Keratinocyte (primary cell): Measurements from ENCODE around the gene MSI2. TPM values are rescaled to one million over a fixed set of nuclear protein-coding genes. Genes with fewer than 3 reads are reported as not detected.

ENCODE experiments used
- DNase-seq: peaks from one replicate; pipeline ENCODE4 v3.0.0-alpha.2; 2011; ENCODE audit warnings: low read depth, missing footprints, low spot score
- FAIRE-seq: peaks from 2 replicates; lab custom pipeline; 2011; peaks lifted over from hg19 to GRCh38; lab: Jason Lieb, UNC
- H2AFZ ChIP-seq: 2 replicates; pipeline ENCODE4 v1.6.0; 2012; ENCODE audit warnings: low read length, control low read depth, inconsistent platforms; ENCODE audit not compliant: control insufficient read depth
- H3K27ac ChIP-seq: 2 replicates; pipeline ENCODE4 v1.5.1; 2011; ENCODE audit warnings: low read length; ENCODE audit not compliant: control insufficient read depth, insufficient read depth
- H3K27me3 ChIP-seq: 3 replicates; pipeline ENCODE4 v1.6.0; 2011; ENCODE audit warnings: low read length; ENCODE audit not compliant: control insufficient read depth, insufficient read depth; ENCODE audit errors: extremely low read depth
- H3K36me3 ChIP-seq, 2 experiments: 2 replicates in 1 of 2; 3 replicates in 1 of 2; pipeline ENCODE4 v1.5.1; 2011; ENCODE audit warnings: low read length in 2 of 2, mild to moderate bottlenecking in 1 of 2; ENCODE audit not compliant: control insufficient read depth in 2 of 2, insufficient read depth in 2 of 2; ENCODE audit errors: extremely low read depth in 1 of 2
- H3K4me1 ChIP-seq: 3 replicates; pipeline ENCODE4 v1.5.1; 2011; ENCODE audit warnings: low read length; ENCODE audit not compliant: control insufficient read depth, insufficient read depth; ENCODE audit errors: extremely low read depth
- H3K4me2 ChIP-seq: 3 replicates; pipeline ENCODE4 v1.6.0; 2011; ENCODE audit warnings: low read depth, low read length; ENCODE audit not compliant: control insufficient read depth, insufficient read depth; ENCODE audit errors: extremely low read depth
- H3K4me3 ChIP-seq, 3 experiments: fragments of 200-600 bp in 1 of 3; sonication (generic) in 1 of 3; 2 replicates in 2 of 3; 3 replicates in 1 of 3; pipeline ENCODE4 v1.5.1; 2011 to 2016; ENCODE audit warnings: low read length in 3 of 3, mild to moderate bottlenecking in 3 of 3, control low read depth in 2 of 3, inconsistent platforms in 1 of 3, low read depth in 1 of 3, mixed read lengths in 1 of 3, mixed run types in 1 of 3, moderate library complexity in 1 of 3; ENCODE audit not compliant: control insufficient read depth in 2 of 3, insufficient read depth in 2 of 3; ENCODE audit errors: extremely low read depth in 1 of 3
- H3K79me2 ChIP-seq: 2 replicates; pipeline ENCODE4 v1.6.0; 2012; ENCODE audit warnings: low read length; ENCODE audit not compliant: control insufficient read depth, insufficient read depth
- H3K9ac ChIP-seq: 3 replicates; pipeline ENCODE4 v1.6.0; 2011; ENCODE audit warnings: low read length; ENCODE audit not compliant: control insufficient read depth, insufficient read depth; ENCODE audit errors: extremely low read depth
- H3K9me1 ChIP-seq: 3 replicates; pipeline ENCODE4 v1.6.0; 2011; ENCODE audit warnings: low read length; ENCODE audit not compliant: control insufficient read depth, insufficient read depth; ENCODE audit errors: extremely low read depth
- H3K9me3 ChIP-seq: 2 replicates; pipeline ENCODE4 v1.5.1; 2012; ENCODE audit warnings: low read depth, low read length; ENCODE audit not compliant: control insufficient read depth
- H4K20me1 ChIP-seq: 3 replicates; pipeline ENCODE4 v1.6.0; 2011; ENCODE audit warnings: low read length; ENCODE audit not compliant: control insufficient read depth, insufficient read depth; ENCODE audit errors: extremely low read depth
- CTCF ChIP-seq, 3 experiments: IDR thresholded peaks in 1 of 3; conservative IDR thresholded peaks in 1 of 3; optimal IDR thresholded peaks in 1 of 3; 2 replicates in 2 of 3; 3 replicates in 1 of 3; pipeline versions ENCODE3 to v1.5.1; 2011; ENCODE audit warnings: low read length in 3 of 3, mild to moderate bottlenecking in 3 of 3, moderate library complexity in 2 of 3, control low read depth in 1 of 3, inconsistent platforms in 1 of 3; ENCODE audit not compliant: insufficient read depth in 2 of 3; ENCODE audit errors: extremely low read depth in 1 of 3
- EZH2 ChIP-seq: IDR thresholded peaks from one replicate; pipeline ENCODE4 v1.6.1; 2012; ENCODE audit warnings: inconsistent platforms, mild to moderate bottlenecking, low read length, moderate library complexity
- dilution Hi-C: fragments of 300-500 bp; cut with MboI; formaldehyde crosslinking; loops from one replicate; pipeline ENCODE4 v1.7.0; 2020; ENCODE audit warnings: low sequenced_read_pairs; ENCODE audit not compliant: extremely low pct_ligation_motif_present
- polyA plus RNA-seq, 5 experiments: library from polyadenylated mRNA; depleted of rRNA in 3 of 5; stranded (reverse) in 3 of 5; stranded (forward) in 1 of 5; unstranded in 1 of 5; fragments of >200 nt; gene quantifications; 1 replicate in 1 of 5; 2 replicates in 3 of 5; 3 replicates in 1 of 5; pipeline versions ENCODE4 v1.2.1 to v1.2.3, GENCODE V29; 2011 to 2012; ENCODE audit warnings: missing spikeins in 2 of 5, low read depth in 1 of 5, low replicate concordance in 1 of 5

Gene MSI2
- polyA plus RNA-seq, 1 donor (not counting 4 experiments of a cell fraction or from before 2014, with no cell fraction given), result 22.3 TPM

- TF ChIP-seq CTCF (optimal IDR thresholded peaks at IDR 0.05 in 1 of 3, IDR thresholded peaks at IDR 0.05 in 1 of 3, conservative IDR thresholded peaks at IDR 0.05 in 1 of 3; ENCODE audit: extremely low read depth in 1 of 3, insufficient read depth in 2 of 3, low read length in 3 of 3) (no peak), EZH2 (no peak)
- dilution Hi-C loops, result no loop called here
- H3K9ac ChIP-seq, result no peak overlapping the region
- H3K4me3 ChIP-seq, result no peak overlapping the region
- no peak overlapping the region for H3K4me2 ChIP-seq
- H4K20me1 ChIP-seq, result no peaks in the 10 kb centered on the region
- peak overlapping the region; percentile 53 for H2AFZ ChIP-seq
- no peaks in the 10 kb centered on the region for H3K9me1 ChIP-seq
- no peaks in the 10 kb centered on the region for H3K9me3 ChIP-seq
- peaks cover 21% of the 10 kb centered on the region for H3K4me1 ChIP-seq
- no peaks in the 10 kb centered on the region for H3K36me3 ChIP-seq
- FAIRE-seq (peak; percentile 46), DNase-seq (no peak)
- H3K27ac ChIP-seq, result no peak overlapping the region
- no peaks in the 10 kb centered on the region for H3K27me3 ChIP-seq
- H3K79me2 ChIP-seq, result no peaks in the 10 kb centered on the region
Measured at GRCh38 chr17:57518587-57519581, 262.6 kb downstream of the MSI2 start.

- Histone ChIP-seq H3K9me3 (no peaks in the 10 kb centered on the region), H4K20me1 (no peaks in the 10 kb centered on the region), H3K79me2 (no peaks in the 10 kb centered on the region), H3K9ac (no peak overlapping the region), H3K27me3 (no peaks in the 10 kb centered on the region), H3K36me3 (no peaks in the 10 kb centered on the region), H3K9me1 (no peaks in the 10 kb centered on the region), H3K27ac (no peak overlapping the region), H3K4me1 (peaks cover 22% of the 10 kb centered on the region), H2AFZ (no peak overlapping the region), H3K4me3 (no peak overlapping the region), H3K4me2 (no peak overlapping the region)
- dilution Hi-C loops, result no loop called here
- TF ChIP-seq CTCF (optimal IDR thresholded peaks at IDR 0.05 in 1 of 3, IDR thresholded peaks at IDR 0.05 in 1 of 3, conservative IDR thresholded peaks at IDR 0.05 in 1 of 3; ENCODE audit: extremely low read depth in 1 of 3, insufficient read depth in 2 of 3, low read length in 3 of 3), result no peak
- TF ChIP-seq EZH2, result no peak
- FAIRE-seq (no peak), DNase-seq (no peak)
Measured at GRCh38 chr17:57519800-57520199, 263.5 kb downstream of the MSI2 start.
